PC-3 (cell line): ENCODE measurements around the gene HPSE2. TPM values are rescaled to one million over a fixed set of nuclear protein-coding genes. Genes with fewer than 3 reads are reported as not detected.
A peak's percentile ranks its signal among the peaks of the same experiment; 100 is the strongest.

Source experiments
- ATAC-seq: fragments of 200-7000 bp; cut with Tn5 transposase; 2 replicates; pipeline ENCODE4 v1.9.1; 2020; ENCODE audit warnings: mild to moderate bottlenecking, moderate library complexity
- BruUV-seq: library from RNA; stranded (reverse); fragments of 400-500 nt; replicated peaks from 2 replicates; lab custom pipeline; 2021; lab: Mats Ljungman, UMichigan
- CTCF ChIA-PET: fragments of 300-600 bp; sonication (Branson Sonifier 250); formaldehyde crosslinking; loops from one replicate; lab custom pipeline; 2022; ENCODE audit warnings: antibody characterized with exemption; lab: Charles Lee
- POLR2A ChIA-PET: fragments of 300-600 bp; sonication (Branson Sonifier 250); formaldehyde crosslinking; loops from one replicate; lab custom pipeline; 2022; ENCODE audit warnings: antibody characterized with exemption; ENCODE audit not compliant: unreplicated experiment; lab: Charles Lee
- DNase-seq: peaks from one replicate; pipeline ENCODE4 v3.0.0-alpha.2; 2015
- H2AFZ ChIP-seq: fragments of 300-600 bp; sonication (generic); 2 replicates; pipeline ENCODE4 v1.6.0; 2016; ENCODE audit warnings: antibody characterized with exemption, low read length
- H3F3A ChIP-seq: fragments of 300-600 bp; sonication (generic); one replicate; pipeline ENCODE4 v1.6.0; 2017; ENCODE audit warnings: antibody characterized with exemption, low read length, control low read depth, mild to moderate bottlenecking; ENCODE audit not compliant: unreplicated experiment
- H3K27ac ChIP-seq: fragments of 300-600 bp; sonication (generic); 2 replicates; pipeline ENCODE4 v1.5.1; 2016; ENCODE audit warnings: mild to moderate bottlenecking, low read length
- H3K27me3 ChIP-seq: fragments of 300-600 bp; sonication (generic); 2 replicates; pipeline ENCODE4 v1.6.1; 2016; ENCODE audit warnings: low read length, mixed read lengths
- H3K36me3 ChIP-seq: fragments of 300-600 bp; sonication (generic); 2 replicates; pipeline ENCODE4 v1.6.1; 2016; ENCODE audit warnings: low read depth, mixed run types, low read length, mixed read lengths
- H3K4me1 ChIP-seq: fragments of 300-600 bp; sonication (generic); 2 replicates; pipeline ENCODE4 v1.5.1; 2016; ENCODE audit warnings: low read length; ENCODE audit not compliant: insufficient read depth
- H3K4me2 ChIP-seq: fragments of 300-600 bp; sonication (generic); 2 replicates; pipeline ENCODE4 v1.6.0; 2016; ENCODE audit warnings: low read length
- H3K4me3 ChIP-seq: fragments of 300-600 bp; sonication (generic); 2 replicates; pipeline ENCODE4 v1.5.1; 2016; ENCODE audit warnings: mild to moderate bottlenecking, low read length, mixed read lengths
- H3K79me2 ChIP-seq: fragments of 300-600 bp; sonication (generic); 2 replicates; pipeline ENCODE4 v1.6.1; 2017; ENCODE audit warnings: low read length, mixed read lengths
- H3K9ac ChIP-seq: fragments of 300-600 bp; sonication (generic); 2 replicates; pipeline ENCODE4 v1.6.0; 2016; ENCODE audit warnings: mild to moderate bottlenecking, low read length
- H3K9me2 ChIP-seq: fragments of 300-600 bp; sonication (generic); replicated peaks from 2 replicates; pipeline ENCODE4 v1.6.1; 2016; ENCODE audit warnings: mixed run types, low read length, mixed read lengths
- H3K9me3 ChIP-seq: fragments of 300-600 bp; sonication (generic); 2 replicates; pipeline ENCODE4 v1.6.1; 2016; ENCODE audit warnings: low read length, mixed read lengths
- H4K20me1 ChIP-seq: fragments of 300-600 bp; sonication (generic); 2 replicates; pipeline ENCODE4 v1.6.1; 2016; ENCODE audit warnings: low read length, mixed read lengths
- CTCF ChIP-seq: fragments of 300-600 bp; sonication (generic); conservative IDR thresholded peaks from 2 replicates; pipeline ENCODE4 v1.5.1; 2017; ENCODE audit warnings: antibody characterized with exemption, low read depth, mild to moderate bottlenecking, low read length
- EZH2 ChIP-seq: fragments of 300-600 bp; sonication (generic); IDR thresholded peaks from one replicate; pipeline ENCODE4 v1.6.1; 2017; ENCODE audit warnings: antibody characterized with exemption, mild to moderate bottlenecking, low read length; ENCODE audit not compliant: unreplicated experiment
- EZH2phosphoT487 ChIP-seq: fragments of 300-600 bp; sonication (generic); IDR thresholded peaks from 2 replicates; pipeline ENCODE4 v1.6.1; 2018; ENCODE audit warnings: mild to moderate bottlenecking, antibody characterized with exemption, low read length, borderline replicate concordance
- intact Hi-C: fragments of 100-400 bp; cut with micrococcal nuclease; formaldehyde crosslinking; loops from 2 replicates; pipeline ENCODE4 v1.9.0; 2023
- total RNA-seq: library from RNA; depleted of rRNA; stranded (reverse); fragments of >200 nt; gene quantifications from 2 replicates; pipeline ENCODE4 v1.2.3, GENCODE V29; 2014

Gene HPSE2
- total RNA-seq, 1 experiment from 2014 or later: 0.15 TPM

- intact Hi-C loops: no loop called here
- ChIA-PET CTCF (no interaction called here), POLR2A (no interaction called here)
- no peak overlapping the region for H2AFZ ChIP-seq
- H3K27me3 ChIP-seq: peaks cover 85% of the 10 kb centered on the region
- no peak for TF ChIP-seq EZH2phosphoT487
- TF ChIP-seq EZH2: no peak
- TF ChIP-seq CTCF: no peak
- ATAC-seq (no peak), DNase-seq (no peak)
- no peaks in the 10 kb centered on the region for H3K9me3 ChIP-seq
- H3K9me2 ChIP-seq: no peaks in the 10 kb centered on the region
- no peaks in the 10 kb centered on the region for H4K20me1 ChIP-seq
- H3F3A ChIP-seq: no peaks in the 10 kb centered on the region
- no peak overlapping the region for H3K4me2 ChIP-seq
- no peak overlapping the region for H3K4me3 ChIP-seq
- no TSS peak for BruUV-seq
- no peaks in the 10 kb centered on the region for H3K4me1 ChIP-seq
- no peak overlapping the region for H3K9ac ChIP-seq
- H3K79me2 ChIP-seq: no peaks in the 10 kb centered on the region
- H3K36me3 ChIP-seq: no peaks in the 10 kb centered on the region
- no peak overlapping the region for H3K27ac ChIP-seq
Measured at GRCh38 chr10:99233000-99233688, 2.5 kb downstream of the HPSE2 start.

- Histone ChIP-seq H3F3A (no peaks in the 10 kb centered on the region), H3K27ac (no peak overlapping the region), H3K9ac (no peak overlapping the region), H3K4me2 (no peak overlapping the region), H3K27me3 (peaks cover 83% of the 10 kb centered on the region), H3K79me2 (no peaks in the 10 kb centered on the region), H2AFZ (no peak overlapping the region), H3K9me3 (no peaks in the 10 kb centered on the region), H3K4me3 (no peak overlapping the region), H3K4me1 (no peaks in the 10 kb centered on the region), H3K36me3 (no peaks in the 10 kb centered on the region), H3K9me2 (no peaks in the 10 kb centered on the region), H4K20me1 (no peaks in the 10 kb centered on the region)
- ChIA-PET CTCF (no interaction called here), POLR2A (no interaction called here)
- intact Hi-C loops: no loop called here
- ATAC-seq: no peak
- DNase-seq: no peak
- no peak for TF ChIP-seq CTCF
- no peak for TF ChIP-seq EZH2
- no peak for TF ChIP-seq EZH2phosphoT487
- no TSS peak for BruUV-seq
Measured at GRCh38 chr10:99232360-99232999, 3.2 kb downstream of the HPSE2 start.

- H3K9me2 ChIP-seq: no peaks in the 10 kb centered on the region
- DNase-seq (peak; percentile 28), ATAC-seq (no peak)
- H3K4me1 ChIP-seq: no peaks in the 10 kb centered on the region
- intact Hi-C loops: no loop called here
- no peak overlapping the region for H3K9ac ChIP-seq
- H3K27me3 ChIP-seq: peaks cover 9% of the 10 kb centered on the region; the same call in 1 of the 2 replicates
- H3K4me3 ChIP-seq: no peak overlapping the region
- no peak overlapping the region for H3K27ac ChIP-seq
- H3K4me2 ChIP-seq: no peak overlapping the region
- no peaks in the 10 kb centered on the region for H3K79me2 ChIP-seq
- H4K20me1 ChIP-seq: no peaks in the 10 kb centered on the region
- BruUV-seq: no TSS peak
- POLR2A ChIA-PET: no interaction called here
- H3F3A ChIP-seq: no peaks in the 10 kb centered on the region
- CTCF ChIA-PET: no interaction called here
- no peaks in the 10 kb centered on the region for H3K36me3 ChIP-seq
- H3K9me3 ChIP-seq: no peaks in the 10 kb centered on the region
- H2AFZ ChIP-seq: no peak overlapping the region
- TF ChIP-seq EZH2phosphoT487 (no peak), CTCF (no peak), EZH2 (no peak)
Measured at GRCh38 chr10:99224766-99225165, 10.9 kb downstream of the HPSE2 start.
